Cerebellar cortex (tissue), 1 donor: ENCODE results near the gene BDKRB1.

Experiments
- DNase-seq: peaks from one replicate; pipeline ENCODE4 v3.0.0-alpha.2; 2015; ENCODE audit warnings: low spot score

The BDKRB1 gene

DNA sequence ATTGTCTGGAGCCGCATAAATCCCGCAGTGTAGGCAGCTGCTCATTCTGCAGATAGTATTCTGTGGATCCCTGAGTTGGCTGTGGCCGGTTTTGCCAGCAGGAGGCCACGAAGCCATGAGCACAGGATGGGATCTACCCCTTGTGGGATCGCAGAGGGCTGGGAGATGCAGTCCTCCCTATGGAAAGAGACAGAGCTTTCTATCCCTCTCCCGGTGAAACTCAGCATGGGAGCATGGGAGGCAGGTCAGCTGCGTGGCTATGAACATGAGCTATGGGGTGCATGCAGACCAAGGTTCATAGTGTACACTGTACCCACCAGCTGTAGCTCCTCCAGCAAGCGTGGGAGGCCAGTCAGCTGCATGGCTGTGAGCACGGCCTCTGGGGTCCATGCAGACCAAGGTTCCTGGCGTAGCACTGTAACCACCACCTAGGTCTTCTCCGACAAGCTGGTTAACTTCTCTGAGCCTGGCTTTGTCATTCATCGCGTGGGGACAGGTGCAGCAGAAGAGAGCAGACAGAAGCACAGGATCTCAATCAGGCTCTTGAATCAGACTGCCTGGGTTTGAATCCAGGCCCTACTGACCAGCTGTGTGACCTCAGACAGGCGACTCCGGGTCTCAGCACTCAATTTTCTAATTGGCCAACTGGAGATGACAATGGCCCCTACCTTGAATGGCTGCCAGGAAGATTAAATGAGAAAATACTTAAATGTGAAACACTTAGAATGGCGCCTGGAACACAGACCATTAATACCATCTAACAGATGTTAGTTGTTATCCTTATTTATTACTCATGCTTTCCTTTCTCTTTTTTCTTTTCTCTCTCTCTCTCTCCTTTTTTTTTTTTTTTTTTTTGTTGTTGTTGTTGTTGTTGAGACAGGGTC lies 6.0 kb downstream of the BDKRB1 start:
- no peak for DNase-seq

DNA sequence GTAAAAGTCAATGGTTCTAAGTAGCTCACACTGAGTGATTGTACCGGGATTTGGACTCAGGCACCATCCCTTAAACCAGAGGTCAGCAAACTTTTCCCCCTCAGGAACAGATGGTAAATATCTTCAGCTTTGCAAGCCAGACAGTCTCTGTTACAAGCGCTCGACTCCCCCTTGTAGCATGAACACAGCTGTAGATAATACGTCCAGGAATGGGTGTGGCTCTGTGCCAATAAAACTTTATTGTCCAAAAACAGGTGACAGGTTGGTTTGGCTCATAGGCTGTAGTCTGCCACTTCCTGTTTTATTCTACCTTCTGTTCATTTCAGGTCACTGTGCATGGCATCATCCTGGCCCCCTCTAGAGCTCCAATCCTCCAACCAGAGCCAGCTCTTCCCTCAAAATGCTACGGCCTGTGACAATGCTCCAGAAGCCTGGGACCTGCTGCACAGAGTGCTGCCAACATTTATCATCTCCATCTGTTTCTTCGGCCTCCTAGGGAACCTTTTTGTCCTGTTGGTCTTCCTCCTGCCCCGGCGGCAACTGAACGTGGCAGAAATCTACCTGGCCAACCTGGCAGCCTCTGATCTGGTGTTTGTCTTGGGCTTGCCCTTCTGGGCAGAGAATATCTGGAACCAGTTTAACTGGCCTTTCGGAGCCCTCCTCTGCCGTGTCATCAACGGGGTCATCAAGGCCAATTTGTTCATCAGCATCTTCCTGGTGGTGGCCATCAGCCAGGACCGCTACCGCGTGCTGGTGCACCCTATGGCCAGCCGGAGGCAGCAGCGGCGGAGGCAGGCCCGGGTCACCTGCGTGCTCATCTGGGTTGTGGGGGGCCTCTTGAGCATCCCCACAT lies 7.6 kb downstream of the BDKRB1 start:
- peak; percentile 89 for DNase-seq

DNA sequence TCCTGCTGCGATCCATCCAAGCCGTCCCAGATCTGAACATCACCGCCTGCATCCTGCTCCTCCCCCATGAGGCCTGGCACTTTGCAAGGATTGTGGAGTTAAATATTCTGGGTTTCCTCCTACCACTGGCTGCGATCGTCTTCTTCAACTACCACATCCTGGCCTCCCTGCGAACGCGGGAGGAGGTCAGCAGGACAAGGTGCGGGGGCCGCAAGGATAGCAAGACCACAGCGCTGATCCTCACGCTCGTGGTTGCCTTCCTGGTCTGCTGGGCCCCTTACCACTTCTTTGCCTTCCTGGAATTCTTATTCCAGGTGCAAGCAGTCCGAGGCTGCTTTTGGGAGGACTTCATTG lies 8.2 kb downstream of the BDKRB1 start:
- DNase-seq: no peak

DNA sequence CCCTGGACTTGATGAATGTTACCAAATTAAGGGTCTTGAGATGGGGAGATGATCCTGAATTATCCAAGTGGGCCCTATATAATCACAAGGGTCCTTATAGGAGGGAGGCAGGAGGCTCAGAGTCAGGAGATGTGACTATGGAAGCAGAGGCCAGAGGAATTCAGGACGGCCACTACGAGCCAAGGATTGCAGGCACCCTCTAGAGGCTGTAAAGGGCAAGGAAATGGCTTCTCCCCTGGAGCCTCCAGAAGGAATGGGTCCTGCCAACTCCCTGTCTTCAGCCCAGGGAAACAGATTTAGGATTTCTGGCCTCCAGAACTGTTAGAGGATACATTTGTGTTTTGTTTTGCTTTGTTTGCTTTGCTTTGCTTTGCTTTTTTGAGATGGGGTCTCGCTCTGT lies 8.8 kb downstream of the BDKRB1 start:
- peak; percentile 22 for DNase-seq

DNA sequence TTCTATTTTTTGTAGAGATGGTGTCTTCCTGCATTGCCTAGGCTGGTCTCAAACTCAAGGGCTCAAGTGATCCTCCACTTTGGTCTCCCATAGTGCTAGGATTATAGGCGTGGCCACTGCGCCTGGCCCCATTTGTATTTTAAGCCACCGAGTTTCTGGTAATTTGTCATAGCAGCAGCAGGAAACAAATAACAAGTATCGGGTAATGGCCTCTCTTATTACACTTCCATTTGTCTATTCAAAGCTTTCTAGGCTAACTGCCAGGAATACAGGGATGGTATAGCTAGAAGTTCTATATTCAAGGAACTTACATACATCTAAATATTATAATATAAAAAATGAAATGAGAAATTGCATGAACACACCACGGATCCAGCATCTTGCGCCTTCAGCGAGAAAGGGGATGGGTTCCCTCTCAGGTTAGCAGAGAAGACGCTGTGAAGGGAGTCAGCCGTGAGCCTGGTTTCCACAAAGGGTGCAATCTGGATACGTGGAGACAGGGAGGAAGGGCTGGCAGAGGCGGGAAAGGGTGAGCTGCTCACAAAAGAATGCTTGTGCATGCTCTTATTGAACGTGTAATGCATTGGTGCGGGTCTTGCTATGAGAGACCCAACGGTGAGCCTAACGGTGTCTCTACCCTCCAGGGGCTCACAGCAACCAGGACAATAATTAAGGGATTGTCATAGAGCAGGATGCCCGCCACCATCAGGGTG lies 9.5 kb downstream of the BDKRB1 start:
- DNase-seq: no peak

DNA sequence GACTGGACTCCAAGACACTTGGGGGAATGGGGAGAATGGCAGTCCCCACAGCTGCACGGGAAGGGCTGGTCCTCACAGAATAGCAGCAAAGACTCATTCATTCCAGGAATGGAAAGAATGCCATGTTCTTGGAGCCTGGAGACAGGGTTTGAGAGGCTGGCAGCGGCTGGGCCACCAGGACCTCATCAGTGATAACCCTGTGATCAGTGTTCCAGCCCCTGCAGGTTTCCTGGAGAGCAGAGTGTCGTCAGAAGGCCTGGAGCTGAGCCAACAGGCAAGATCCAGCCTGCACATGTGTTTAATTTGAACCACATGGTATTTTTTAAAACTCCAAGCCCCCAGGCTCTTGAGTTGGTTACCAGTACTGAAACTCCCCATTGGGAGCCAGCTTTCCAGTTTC lies 11.3 kb downstream of the BDKRB1 start:
- no peak for DNase-seq

DNA sequence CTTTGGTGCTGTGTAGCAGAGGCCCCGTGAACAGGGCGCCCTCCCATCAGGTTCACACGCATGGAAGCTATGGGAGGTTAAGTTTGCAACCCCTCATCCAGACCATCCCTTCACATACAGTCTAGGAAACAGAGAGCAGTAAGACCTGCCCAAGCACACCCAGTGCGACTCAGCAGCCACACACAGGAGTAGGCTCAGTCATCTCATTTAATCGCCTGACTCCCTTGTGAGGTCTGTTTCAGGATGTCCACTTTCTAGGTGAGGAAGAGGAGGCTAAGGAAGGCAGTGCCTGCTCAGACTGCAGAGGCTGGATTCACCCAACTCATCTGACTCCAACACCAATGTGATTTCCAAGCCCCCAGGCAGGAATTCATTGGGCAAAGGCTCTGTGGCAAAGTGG lies 11.9 kb downstream of the BDKRB1 start:
- no peak for DNase-seq

DNA sequence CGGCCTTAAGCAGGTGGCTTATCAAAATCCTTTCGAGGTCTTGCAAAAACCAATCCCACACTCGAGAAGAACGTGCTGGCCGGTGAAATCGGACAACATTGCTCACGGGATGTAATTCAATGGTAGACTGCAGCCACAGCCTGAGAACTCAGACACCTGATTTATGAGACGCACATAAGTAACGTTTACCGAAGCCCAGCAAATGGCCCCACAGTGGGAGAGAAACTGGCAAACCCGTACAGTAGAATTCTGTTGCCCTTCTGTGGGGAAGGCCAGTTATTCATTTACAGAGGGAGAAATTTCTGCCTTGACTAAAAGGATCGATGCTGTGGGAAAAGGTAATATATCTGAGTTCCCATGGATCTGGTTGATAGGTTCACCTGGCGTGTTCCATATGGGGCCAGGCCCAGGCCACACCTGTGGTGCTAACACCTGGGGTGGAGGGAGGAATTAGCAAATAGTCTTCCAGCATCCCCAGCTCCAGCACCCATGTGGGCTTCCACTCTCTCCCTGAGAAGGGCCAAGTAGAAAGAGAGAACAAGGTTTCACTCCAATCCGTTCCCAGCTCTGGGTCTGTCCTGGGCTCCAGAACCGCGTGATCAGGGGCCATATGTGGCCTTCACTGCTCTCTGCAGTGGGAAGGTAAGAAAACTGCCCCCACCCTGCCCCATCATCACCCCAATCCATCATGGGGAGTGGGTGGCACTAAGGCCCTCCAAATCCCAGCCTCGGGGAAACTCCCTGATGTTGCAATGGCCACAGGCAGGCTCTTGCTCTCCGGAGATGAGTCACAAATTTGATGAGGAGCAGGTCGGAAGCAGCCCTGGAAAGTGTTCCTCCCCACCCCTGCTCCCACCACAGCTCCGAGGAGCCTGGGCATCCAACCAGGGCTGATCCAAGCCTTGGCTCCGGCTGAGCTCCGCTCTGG lies 12.7 kb downstream of the BDKRB1 start:
- peak; percentile 29 for DNase-seq

DNA sequence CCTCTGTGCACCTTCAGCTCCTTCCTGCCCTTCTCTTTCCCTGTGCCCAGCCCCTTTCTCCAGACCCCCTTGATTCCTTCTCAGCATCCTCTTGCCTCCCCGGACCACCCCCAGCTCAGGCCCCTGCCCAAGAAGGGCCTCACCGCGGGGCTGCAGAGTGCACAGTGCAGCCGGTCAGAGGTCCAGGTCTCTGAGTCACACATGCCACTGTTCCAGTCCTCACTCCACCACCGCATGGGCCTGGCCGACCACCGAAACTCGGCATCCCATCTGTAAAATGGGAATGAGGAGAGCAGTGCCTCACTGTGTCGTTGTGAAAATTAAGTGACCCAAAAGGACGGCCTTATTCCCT lies 13.3 kb downstream of the BDKRB1 start:
- DNase-seq: no peak

DNA sequence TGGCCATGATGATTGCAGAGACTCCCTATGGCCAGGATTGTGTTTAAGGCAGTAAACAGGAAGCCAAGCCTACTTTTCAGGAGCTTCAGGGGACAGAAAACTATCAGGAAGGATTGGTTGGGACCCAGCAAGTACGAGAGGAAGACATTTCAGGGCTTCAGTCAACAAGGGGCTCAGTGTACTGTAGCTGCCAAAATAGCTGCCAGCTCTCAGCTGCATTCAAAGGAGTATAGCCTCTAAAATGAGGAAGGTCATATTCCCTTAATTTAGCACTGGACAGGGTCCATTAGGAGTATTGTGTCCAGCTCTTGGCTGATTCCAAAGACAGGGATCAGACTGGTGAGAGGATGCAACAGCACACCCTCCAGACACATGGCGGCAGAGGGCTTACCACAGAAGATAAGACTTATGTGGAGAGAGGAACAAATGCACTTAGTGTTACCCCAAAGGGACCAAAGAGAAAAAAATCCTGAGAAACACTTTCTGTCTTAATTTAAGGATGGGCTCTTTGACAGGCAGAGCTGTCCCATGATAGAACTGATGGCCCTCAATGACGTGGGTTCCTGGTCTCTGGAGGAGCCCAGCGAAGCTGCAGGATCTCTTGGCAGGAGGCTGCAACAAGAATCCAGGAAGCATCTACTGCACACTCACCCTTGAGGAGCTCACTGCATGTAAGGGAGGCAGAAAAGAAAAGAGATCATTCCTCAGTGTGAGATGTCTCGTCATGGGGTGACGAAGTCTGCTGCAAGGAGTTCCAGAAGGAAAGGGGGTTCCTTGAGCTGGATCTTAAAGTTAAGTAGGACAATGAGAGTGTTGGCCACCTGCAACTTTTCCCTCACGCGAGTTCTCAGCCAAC lies 14.8 kb downstream of the BDKRB1 start:
- no peak for DNase-seq

DNA sequence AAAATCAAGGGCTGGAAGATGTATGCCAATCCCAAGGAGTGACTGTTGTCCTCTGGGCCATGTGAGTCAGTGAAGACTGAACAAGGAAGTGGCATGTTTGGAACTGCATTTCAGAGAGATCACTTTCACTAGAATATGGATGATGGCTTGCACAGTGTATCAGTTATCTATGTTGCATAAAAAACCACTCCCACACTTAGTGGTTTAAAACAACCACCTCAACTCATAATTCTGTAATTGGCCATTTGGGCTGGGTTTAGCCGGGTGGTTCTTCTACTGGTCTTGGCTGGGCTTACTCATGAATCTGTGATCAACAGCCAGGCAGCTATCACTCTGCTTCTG lies 15.4 kb downstream of the BDKRB1 start:
- DNase-seq: no peak

DNA sequence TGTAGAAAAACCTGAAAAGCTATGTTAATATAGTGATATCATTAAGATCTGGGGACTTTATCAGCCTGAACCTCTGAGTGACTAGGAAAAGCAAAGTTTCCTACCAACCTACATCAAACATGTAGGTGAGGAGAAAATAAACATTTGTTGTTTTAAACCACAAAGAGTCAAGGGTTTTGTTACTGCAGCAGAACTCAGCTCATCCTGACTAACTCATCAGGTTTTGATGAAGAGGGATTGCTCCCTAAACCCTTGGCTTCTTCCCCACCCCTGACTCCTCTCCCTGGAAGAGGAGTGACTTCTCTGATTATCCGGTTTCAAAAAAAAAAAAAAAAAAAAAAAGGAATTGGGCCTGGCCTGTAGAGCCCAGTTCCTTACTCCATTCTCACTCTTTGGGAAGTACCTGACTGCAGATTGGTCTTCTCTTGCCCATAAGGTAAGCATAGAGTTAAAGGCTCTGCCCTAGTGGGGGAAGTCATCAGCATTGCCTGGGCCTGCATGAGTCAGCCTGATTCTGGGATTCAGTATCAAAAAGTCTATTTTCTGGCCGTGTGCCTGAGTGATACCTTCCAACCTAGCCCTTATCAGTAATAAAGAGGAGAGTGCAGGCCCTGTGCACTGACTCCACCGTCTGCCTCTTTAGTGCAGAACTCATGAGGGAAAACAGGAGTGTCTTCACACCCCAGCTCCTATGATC lies 16.9 kb downstream of the BDKRB1 start:
- DNase-seq: no peak

DNA sequence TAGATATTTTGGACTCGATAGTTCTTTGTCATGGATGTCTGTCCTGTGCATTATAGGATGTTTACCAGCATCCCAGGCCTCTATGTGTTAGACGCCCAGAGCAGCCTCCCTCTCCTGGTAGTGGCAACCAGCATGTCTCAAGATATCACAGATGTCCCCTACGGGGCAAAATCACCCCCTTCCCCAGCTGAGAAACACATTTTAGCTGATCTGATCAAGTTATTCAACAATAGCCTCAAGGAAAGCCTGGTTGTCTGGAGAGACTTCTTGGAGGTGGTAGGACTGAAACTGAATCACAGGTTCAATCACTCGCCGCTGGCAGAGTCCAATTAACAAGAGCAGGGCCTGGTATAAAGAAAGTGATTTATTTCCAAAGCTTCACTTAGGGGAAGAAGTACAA lies 17.6 kb downstream of the BDKRB1 start:
- DNase-seq: no peak

DNA sequence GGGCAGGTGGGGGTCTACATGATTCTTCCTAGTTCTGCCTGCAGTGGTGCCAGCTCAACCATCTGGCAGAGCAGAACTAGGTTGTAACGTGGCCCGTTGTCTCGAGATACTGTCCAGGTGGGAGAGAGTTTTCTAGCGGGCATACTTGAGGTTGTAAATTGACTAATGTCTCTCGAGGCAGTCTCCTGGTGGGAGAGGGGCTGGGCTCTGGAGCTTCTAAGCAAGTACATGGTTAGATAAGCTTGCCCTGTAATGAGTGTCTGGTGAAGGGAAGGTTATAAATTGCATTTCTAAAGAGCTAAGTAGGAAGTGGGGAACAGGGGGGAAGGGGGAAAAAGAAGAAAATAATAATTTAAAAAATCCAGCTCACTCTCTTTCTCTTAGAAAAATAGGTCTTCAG lies 18.1 kb downstream of the BDKRB1 start:
- no peak for DNase-seq

DNA sequence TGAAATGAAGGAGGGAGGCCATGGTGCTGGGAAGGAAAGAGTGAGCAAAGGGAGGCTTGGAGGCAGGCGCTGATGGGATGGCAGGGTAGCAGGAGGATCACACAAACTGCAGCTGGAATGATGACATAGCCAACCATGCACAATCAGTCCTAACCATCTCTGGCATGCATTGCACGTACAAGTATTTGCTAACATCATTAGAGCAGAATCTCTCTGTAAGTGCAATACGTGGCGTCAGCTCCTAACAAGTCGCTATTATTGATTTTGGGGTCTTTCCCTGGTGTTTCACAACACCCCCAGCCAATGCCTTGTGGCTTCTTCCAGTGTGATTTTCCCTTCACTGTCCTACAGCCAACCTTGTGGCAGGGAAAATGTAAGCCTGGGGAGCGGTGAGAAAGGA lies 18.5 kb downstream of the BDKRB1 start:
- no peak for DNase-seq

DNA sequence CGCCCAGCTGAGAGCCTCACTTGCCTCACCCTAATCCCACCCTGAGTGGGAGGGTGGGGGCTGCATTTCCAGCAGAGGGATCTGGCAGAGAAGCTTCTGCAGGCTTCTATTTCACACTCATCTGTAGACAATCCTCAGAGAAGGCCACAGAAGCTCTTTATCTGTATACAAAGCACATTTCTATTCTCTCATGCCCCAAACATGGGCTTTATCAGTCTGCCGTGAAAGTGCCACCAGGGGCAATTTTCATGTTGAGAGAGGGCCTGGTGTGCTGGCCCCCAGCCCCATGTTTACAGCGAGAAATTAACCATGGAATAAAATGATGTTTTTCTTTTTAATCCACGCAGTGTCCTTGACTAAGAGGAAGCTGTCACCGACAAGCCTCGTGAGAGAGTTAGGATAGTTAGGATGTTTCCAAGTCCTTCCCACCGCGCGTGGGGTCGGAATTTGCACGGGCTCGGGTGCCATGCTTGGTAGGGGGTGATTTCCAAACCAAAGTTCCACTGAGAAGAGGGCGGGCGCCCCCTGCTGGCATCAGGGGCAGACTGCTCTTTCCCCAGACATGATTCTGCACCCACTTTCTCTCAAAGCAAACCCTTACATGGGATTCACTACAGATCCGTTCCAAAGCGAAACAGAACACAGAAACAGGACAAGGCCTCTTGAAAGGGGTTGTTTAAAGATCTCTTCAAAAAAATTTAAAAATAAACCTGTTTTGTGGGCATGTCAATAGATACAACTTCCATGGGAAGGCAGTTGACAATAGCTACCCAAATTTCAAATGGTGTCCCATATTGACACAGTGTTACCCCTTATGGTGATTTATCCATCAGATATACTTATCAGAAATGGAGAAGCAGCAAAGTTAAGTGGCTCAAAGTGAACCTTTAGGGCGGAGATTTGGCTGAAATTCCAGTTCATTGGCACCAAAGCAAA lies 19.4 kb downstream of the BDKRB1 start:
- peak; percentile 72 for DNase-seq

DNA sequence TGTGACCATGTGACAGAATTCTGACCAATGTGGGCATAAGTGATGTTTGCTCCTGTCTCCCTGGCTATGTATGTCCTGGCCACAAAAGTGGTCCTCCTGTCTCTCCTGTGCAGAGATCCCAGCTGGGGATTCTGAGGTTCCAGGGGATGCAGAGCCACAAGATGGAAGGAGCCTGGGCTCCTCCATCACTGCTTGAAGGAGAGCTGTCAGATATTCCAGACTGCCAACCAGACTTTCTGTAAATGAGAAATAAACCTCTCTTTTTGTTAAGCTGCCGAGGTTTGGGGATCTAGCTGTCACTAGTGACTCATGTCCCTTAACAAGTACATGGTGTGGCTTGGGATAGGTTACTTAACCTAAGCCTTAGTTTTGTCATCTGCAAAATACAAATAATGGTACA lies 21.9 kb downstream of the BDKRB1 start:
- no peak for DNase-seq

DNA sequence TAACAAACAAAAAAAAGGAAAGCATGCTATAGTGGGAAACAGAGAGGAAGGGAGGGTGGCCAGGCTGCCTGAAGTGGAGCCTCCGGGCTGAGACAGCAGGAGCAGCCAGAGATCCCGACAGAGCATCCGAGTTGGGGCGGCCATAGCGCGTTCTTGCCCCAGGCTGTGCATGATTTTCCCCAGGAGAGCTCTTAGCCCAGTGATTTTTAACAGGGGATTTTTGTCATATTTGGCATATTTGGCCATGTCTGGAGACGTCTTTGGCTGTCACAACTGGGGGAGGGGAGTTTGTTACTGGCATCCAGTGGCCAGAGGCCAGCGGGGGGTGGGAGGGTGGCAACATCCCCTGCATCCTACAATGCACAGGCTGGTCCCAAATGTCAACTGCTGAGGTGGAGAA lies 23.6 kb downstream of the BDKRB1 start:
- DNase-seq: no peak

DNA sequence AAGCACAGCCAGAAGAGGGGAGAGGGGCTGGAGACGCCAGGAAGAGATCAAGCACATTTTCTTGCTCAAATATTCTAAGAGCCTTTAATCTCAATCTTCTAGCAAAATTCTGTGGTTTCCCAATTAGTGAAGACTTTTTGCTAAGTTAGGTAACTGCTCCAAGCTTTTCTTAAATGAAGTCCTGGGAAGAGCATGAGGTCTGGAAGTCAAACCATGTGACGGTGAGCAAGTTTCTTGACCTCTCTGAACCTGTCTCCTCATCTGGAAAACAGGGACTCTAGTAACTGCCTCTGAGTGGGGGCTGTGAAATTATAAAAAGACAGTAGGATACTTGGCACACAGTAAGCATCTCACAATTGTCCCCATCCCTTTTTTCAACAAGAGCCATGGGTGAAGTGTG lies 24.1 kb downstream of the BDKRB1 start:
- no peak for DNase-seq
